GM15510 (cell line): ENCODE results near the gene KIAA0930.

Source experiments
- POLR2A ChIP-seq: IDR thresholded peaks from 3 replicates; pipeline ENCODE4 v1.6.1; 2011; ENCODE audit warnings: borderline replicate concordance; ENCODE audit not compliant: insufficient read length; ENCODE audit errors: extremely low read depth

Gene KIAA0930

DNA sequence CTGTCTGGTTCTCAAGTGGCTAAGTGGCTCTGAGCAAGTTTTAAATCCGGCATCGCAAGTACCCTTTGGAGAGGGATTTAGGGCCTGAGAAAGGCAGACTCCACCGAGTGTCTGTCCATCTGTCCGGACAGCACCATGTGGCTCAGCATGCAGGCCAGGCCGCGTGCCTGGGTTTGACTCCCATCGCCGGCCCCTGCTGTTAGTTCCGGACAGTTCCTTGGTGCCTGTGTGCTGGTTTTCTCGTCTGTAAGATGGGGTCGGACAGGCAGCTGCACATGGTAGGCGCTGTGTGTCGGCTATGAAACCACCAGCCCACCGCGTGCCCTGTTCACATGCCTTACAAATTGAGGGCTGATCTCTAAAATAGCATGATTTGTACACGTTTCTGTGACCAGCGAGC is 46.0 kb downstream of the KIAA0930 start:
- TF ChIP-seq POLR2A, result no peak

DNA sequence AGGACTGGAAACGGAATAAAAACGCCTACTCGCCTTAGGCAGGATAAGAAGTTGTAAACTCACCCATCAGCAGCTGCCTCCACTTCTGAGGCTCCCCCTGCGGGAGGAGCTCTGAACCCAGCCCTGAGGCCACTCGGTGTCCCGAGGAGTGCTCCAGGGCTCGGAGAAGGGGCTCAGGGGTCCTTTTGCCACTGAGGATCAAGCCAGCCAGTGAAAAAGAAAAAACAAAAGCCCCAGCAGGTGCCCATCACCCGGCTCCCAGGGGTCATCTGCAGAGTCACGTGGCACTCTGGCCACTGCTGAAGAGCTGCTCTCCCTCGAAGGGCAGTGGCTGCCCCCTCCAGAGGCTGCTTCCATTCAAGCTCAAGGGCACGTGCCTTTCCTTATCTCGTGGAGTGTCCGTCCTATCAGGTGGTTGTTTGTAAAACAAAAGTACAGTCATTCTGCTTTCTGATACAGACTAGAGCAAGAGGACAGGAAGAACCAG is 48.0 kb downstream of the KIAA0930 start:
- no peak for TF ChIP-seq POLR2A

GRCh38 chr22:45190202-45190872 is 50.4 kb downstream of the KIAA0930 start:
- no peak for TF ChIP-seq POLR2A

GRCh38 chr22:45188779-45189178 is 51.9 kb downstream of the KIAA0930 start:
- no peak for TF ChIP-seq POLR2A

DNA sequence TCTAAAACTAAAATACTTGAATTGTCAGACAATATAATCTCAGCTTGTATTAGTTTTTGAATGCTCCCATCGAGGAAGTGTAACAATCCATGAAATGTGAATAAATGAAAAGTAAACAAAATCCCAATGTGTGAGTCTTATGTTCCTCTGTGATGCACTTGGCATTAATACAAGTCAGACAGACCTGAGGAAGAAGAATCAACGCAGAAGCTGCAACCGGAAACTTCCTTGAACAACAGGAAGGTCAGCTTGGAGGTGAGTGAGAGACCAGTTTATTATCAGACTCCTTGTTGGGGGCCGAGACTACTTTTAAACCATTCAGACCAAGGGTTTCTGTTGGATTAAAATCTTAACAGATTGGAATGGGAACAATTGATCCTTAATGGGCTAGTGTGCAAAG is 52.8 kb downstream of the KIAA0930 start:
- no peak for TF ChIP-seq POLR2A

DNA sequence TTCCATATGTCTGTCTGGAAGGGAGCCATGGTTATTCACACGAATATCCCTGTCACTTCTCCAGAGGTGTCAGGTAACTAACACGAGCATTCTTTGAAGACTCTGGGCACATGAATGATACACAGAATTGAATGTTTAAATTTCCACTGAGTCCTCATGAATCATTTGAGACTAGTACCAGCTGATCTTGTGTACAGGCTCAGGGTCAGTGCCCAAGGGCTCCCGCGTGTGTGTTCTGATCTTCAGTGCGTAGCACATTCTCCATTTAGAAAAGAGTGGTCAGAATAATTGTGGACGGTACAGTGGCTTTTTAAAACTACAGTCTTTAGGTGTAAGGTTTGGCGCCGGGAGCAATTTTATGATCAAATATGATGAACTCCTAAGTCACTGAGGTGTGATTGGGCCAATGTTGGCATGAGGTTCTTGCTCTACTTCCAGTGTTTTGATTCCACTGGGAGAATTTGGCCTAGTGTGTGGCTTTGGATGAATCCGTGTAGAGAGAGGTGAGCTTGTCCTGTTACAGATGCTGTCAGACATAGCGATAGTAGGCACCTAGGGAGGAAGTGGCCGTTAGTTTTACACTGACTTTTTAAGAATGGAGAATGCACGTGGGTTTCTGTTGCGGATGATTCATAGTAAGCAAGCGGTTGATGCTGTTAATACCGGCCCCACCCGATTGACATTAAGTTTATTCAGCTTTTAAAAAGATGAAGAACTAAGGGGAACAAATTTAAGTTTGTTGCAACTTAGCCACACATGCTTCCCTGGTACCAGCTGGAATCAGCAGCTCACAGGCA is 54.8 kb downstream of the KIAA0930 start:
- no peak for TF ChIP-seq POLR2A

DNA sequence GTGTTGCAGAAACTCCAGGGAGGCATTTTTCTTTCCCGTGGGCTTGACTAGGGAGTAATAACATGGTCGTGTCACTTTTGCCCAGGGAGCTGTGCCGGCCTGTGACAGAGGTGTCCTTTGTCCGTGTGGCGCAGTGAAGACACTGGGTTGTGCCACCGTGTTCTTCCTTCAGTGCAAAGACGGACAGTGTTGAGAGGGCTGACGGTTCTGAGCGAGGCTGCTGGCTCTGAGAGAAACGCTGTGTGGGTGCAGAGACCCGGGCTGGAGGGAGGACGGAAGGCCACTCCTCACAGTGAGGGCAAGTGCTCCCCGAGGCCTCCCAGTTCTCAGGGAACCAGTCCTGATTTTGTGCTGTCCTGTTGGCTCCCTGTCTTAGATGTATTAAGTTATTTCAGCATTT is 56.7 kb downstream of the KIAA0930 start:
- TF ChIP-seq POLR2A, result no peak

DNA sequence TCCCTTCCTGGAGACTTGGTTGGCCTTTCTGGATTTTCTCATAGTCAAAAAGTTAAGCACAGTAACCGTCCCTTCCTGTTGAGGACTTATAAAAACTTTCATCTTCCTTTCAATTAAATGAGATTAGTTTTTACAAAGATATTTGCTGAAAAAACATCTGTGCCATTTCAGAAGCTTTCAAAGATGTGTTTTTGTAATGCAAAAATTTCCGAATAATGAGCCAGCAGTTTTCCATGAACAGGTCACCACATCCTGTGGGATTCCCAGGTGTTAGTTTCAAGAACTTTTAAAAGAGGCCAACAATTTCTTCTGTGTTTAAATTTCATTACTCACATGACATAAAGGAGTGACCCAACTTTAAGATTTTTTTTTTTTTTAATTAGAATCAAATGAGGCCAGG is 58.9 kb downstream of the KIAA0930 start:
- no peak for TF ChIP-seq POLR2A

GRCh38 chr22:45181240-45181639 is 59.5 kb downstream of the KIAA0930 start:
- TF ChIP-seq POLR2A, result no peak

DNA sequence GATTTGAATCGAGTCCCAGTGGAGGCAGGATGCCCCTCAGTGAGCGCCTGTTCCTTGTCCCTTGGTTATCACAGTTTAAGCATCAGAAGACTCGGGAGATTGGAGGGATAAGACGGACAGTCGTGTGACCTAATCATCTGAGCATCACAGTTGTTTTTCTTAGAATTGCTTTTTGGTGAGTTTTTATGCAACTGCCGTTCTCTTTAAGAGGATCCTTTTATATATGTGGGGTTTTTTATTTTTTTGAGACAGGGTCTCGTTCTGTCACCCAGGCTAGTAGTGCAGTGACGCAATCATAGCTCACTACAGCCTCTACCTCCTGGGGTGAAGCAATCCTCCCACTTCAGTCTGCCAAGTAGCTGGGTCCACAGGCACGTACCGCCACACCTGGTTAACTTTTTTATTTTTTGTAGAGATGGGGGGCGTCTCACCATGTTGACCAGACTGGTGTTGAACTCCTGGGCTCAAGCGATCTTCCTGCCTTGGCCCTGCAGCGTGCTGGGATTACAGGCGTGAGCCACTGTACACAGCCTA is 60.5 kb downstream of the KIAA0930 start:
- TF ChIP-seq POLR2A, result no peak

GRCh38 chr22:45179276-45180049 is 61.2 kb downstream of the KIAA0930 start:
- TF ChIP-seq POLR2A, result no peak

- no peak for TF ChIP-seq POLR2A
Measured at GRCh38 chr22:45172881-45173585, 67.7 kb downstream of the KIAA0930 start.

DNA sequence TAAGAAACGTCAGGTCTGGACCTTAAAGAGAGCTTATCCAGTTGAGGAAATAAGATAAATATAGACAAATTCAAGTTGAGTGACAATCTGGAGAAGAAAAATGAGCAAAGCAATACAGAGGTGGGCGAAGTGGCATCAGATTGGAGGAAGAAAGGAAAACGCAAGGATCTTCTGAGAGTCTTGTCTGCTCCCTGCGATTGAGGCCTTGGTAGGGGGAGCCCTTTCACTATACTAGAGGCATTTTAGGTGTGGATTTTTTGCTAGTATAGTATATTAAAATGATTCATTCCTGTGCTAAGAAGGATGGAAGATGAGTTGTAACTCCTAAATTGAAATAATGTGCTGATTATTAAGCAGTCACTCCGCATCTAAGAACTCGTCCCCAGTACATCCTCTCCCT is 68.9 kb downstream of the KIAA0930 start:
- no peak for TF ChIP-seq POLR2A
